ENCODE results near the gene MS4A6A. TPM values are rescaled to one million over a fixed set of nuclear protein-coding genes. Genes with fewer than 3 reads are reported as not detected.

MS4A6A gene
- total RNA-seq, 2 donors from 2014 or later, result 5.9 to 24.9 TPM

DNA sequence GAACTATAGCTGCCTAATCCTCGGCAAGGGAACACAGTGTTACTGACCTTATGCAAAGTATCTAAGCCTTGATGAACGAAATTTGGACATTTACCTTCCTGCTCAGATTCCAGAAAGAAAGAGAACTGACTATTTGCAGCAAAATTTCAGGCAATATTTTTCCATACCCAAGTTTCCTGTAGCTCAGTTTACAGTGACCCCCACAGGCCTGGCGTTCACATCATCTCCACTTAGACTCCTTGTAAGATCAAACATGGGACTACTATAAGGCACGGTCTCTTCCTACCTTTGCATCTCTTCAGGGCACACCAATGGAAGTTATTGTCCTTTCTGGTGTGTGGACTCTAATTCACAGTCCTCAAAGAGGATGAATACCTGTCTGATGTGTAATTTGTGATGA, 21.1 kb downstream of the MS4A6A start:
- Histone ChIP-seq H3K9me3 (no peaks in the 10 kb centered on the region), H3K27me3 (no peaks in the 10 kb centered on the region), H3K4me3 (no peak overlapping the region), H3K4me1 (no peaks in the 10 kb centered on the region), H3K36me3 (replicated peaks in 1 of 2; ENCODE audit: insufficient read depth in 1 of 2, low read depth in 2 of 2) (no peaks in the 10 kb centered on the region), H3K27ac (no peak overlapping the region)
- no peak for DNase-seq
- TF ChIP-seq POLR2A (IDR thresholded peaks at IDR 0.05), result no peak
- TF ChIP-seq, protein P1, sequence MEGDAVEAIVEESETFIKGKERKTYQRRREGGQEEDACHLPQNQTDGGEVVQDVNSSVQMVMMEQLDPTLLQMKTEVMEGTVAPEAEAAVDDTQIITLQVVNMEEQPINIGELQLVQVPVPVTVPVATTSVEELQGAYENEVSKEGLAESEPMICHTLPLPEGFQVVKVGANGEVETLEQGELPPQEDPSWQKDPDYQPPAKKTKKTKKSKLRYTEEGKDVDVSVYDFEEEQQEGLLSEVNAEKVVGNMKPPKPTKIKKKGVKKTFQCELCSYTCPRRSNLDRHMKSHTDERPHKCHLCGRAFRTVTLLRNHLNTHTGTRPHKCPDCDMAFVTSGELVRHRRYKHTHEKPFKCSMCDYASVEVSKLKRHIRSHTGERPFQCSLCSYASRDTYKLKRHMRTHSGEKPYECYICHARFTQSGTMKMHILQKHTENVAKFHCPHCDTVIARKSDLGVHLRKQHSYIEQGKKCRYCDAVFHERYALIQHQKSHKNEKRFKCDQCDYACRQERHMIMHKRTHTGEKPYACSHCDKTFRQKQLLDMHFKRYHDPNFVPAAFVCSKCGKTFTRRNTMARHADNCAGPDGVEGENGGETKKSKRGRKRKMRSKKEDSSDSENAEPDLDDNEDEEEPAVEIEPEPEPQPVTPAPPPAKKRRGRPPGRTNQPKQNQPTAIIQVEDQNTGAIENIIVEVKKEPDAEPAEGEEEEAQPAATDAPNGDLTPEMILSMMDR (IDR thresholded peaks at IDR 0.05), result no peak
- WGBS, 2 donors, result 56 to 65% methylated on average over 4 of the region's 4 CpGs
- ATAC-seq, result no peak
- intact Hi-C loops (cut with DNase I), result no loop called here

DNA sequence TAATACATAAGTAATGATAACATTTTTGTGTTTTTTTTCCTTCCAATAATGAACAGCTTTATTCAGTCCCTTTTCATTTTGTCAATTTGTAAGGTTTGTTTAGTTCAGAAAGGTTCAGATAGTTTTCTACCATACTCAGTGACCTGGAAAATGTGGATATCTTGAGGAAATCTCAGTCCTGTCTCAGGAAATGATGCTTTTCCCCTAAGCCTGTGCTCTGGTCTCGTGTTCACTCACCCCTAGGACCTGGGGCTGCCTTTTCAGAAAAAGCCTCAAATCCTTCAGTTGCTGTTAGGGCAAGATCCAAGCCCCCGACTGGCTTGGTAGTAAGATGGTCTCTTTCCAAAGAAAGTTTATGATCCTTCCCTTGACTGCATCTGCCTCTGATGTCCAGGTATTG, 21.8 kb downstream of the MS4A6A start:
- Histone ChIP-seq H3K9me3 (no peaks in the 10 kb centered on the region), H3K4me1 (no peaks in the 10 kb centered on the region), H3K27ac (no peak overlapping the region), H3K36me3 (replicated peaks in 1 of 2; ENCODE audit: insufficient read depth in 1 of 2, low read depth in 2 of 2) (no peaks in the 10 kb centered on the region), H3K4me3 (no peak overlapping the region), H3K27me3 (no peaks in the 10 kb centered on the region)
- intact Hi-C loops (cut with DNase I), result no loop called here
- ATAC-seq (no peak), DNase-seq (no peak)
- WGBS, 2 donors, result 69 to 75% methylated on average over 2 of the region's 2 CpGs
- TF ChIP-seq POLR2A (IDR thresholded peaks at IDR 0.05), result no peak
- TF ChIP-seq, protein P1 (IDR thresholded peaks at IDR 0.05), result no peak

DNA sequence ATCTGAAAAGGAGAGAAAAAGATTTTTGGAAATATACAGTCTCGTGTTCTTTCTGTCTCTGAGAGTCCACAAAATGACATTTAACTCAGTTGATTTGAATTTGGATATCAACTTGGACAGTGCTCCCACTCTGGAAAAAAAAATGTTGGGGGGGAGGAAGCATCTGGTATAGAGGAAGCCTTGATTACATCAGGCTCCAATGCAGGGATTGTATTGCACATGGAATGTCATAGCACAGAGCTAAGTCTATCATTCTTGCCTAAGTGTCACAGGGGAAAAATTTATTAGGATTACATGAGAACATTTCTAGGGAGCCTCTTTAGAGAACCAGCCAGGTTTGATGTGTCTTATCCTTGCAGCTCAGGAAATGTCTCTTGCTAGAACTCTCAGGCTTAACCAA, 23.0 kb downstream of the MS4A6A start:
- no peaks in the 10 kb centered on the region for H3K36me3 ChIP-seq (replicated peaks in 1 of 2; ENCODE audit: insufficient read depth in 1 of 2, low read depth in 2 of 2)
- H3K27ac ChIP-seq, result no peak overlapping the region
- no peaks in the 10 kb centered on the region for H3K27me3 ChIP-seq
- H3K9me3 ChIP-seq, result no peaks in the 10 kb centered on the region
- H3K4me1 ChIP-seq, result no peaks in the 10 kb centered on the region
- ATAC-seq, result no peak
- TF ChIP-seq POLR2A (IDR thresholded peaks at IDR 0.05), result no peak
- TF ChIP-seq, protein P1 (IDR thresholded peaks at IDR 0.05), result no peak
- 58 to 61% methylated on average over 1 of the region's 1 CpG for WGBS, 2 donors
- intact Hi-C loops (cut with DNase I), result no loop called here
- no peak overlapping the region for H3K4me3 ChIP-seq
- no peak for DNase-seq

DNA sequence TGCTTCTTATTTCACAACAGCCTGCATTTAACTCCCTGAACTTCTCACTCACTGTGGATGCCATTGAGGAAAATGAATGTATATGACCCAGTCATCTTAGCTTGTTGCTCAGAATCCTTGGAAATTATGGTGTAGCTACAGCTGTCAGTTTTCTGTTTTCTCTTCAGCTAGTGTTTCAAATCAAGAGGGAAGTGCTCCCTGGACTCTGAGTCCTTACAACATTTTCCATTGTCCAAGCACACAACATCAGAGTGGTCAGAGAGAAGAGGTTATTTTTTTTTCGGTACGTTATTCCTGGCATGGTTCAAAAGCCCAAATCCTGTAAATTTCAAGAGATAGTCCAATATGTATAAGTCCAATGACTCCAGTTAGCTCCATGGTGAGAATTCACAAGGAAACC, 23.6 kb downstream of the MS4A6A start:
- H3K27ac ChIP-seq, result no peak overlapping the region
- DNase-seq, result no peak
- H3K4me3 ChIP-seq, result no peak overlapping the region
- no peaks in the 10 kb centered on the region for H3K4me1 ChIP-seq
- H3K9me3 ChIP-seq, result no peaks in the 10 kb centered on the region
- WGBS, 2 donors, result 40 to 54% methylated on average over 2 of the region's 2 CpGs
- H3K27me3 ChIP-seq, result no peaks in the 10 kb centered on the region
- intact Hi-C loops (cut with DNase I), result no loop called here
- no peaks in the 10 kb centered on the region for H3K36me3 ChIP-seq (replicated peaks in 1 of 2; ENCODE audit: insufficient read depth in 1 of 2, low read depth in 2 of 2)
- TF ChIP-seq POLR2A (IDR thresholded peaks at IDR 0.05), result no peak
- TF ChIP-seq, protein P1 (IDR thresholded peaks at IDR 0.05), result no peak
- no peak for ATAC-seq

DNA sequence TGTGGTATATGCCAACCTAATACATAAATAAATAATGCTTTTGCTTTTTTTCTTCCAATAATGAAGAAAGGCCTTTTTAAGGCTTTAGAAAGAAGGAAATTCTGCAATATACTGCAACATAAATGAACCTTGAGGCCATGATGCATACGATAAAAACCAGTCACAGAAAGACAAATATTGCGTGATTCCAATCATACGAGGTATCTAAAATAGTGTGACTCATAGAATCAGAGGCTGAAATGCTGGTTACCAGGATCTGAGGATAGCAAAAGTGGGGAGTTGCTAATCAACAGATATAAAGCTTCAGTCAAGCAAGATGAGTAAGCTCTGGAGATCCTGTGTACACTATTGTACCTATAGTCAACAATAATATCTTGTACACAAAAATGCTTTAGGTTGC, 24.2 kb downstream of the MS4A6A start:
- H3K4me3 ChIP-seq, result no peak overlapping the region
- no peaks in the 10 kb centered on the region for H3K27me3 ChIP-seq
- no peaks in the 10 kb centered on the region for H3K36me3 ChIP-seq (replicated peaks in 1 of 2; ENCODE audit: insufficient read depth in 1 of 2, low read depth in 2 of 2)
- no peaks in the 10 kb centered on the region for H3K9me3 ChIP-seq
- 50 to 63% methylated on average over 3 of the region's 3 CpGs for WGBS, 2 donors
- H3K27ac ChIP-seq, result no peak overlapping the region
- ATAC-seq (no peak), DNase-seq (no peak)
- no peaks in the 10 kb centered on the region for H3K4me1 ChIP-seq
- intact Hi-C loops (cut with DNase I), result no loop called here
- TF ChIP-seq, protein P1 (IDR thresholded peaks at IDR 0.05), result no peak
- TF ChIP-seq POLR2A (IDR thresholded peaks at IDR 0.05), result no peak

Measured in body of pancreas (tissue), 4 donors.